NT2/D1 (cell line): ENCODE data around the gene PAFAH2.

Experiments
- DNase-seq: peaks from one replicate; pipeline ENCODE4 v3.0.0-alpha.2; 2011; ENCODE audit warnings: low read depth, low spot score
- H3K27me3 ChIP-seq: 2 replicates; pipeline ENCODE4 v1.6.0; 2011; ENCODE audit warnings: mild to moderate bottlenecking; ENCODE audit not compliant: insufficient read length, insufficient read depth
- H3K36me3 ChIP-seq: 2 replicates; pipeline ENCODE4 v1.6.1; 2011; ENCODE audit warnings: mild to moderate bottlenecking, low read length, mixed read lengths; ENCODE audit not compliant: insufficient read depth, insufficient read length
- H3K4me1 ChIP-seq: 2 replicates; pipeline ENCODE4 v1.5.1; 2011; ENCODE audit not compliant: insufficient read depth, insufficient read length
- H3K4me3 ChIP-seq: 2 replicates; pipeline ENCODE4 v1.5.1; 2011; ENCODE audit warnings: low read depth; ENCODE audit not compliant: insufficient read length
- H3K9ac ChIP-seq: 2 replicates; pipeline ENCODE4 v1.6.0; 2011; ENCODE audit warnings: low read depth; ENCODE audit not compliant: insufficient read length
- H3K9me3 ChIP-seq: 2 replicates; pipeline ENCODE4 v1.5.1; 2011; ENCODE audit warnings: mild to moderate bottlenecking, low read length; ENCODE audit not compliant: insufficient read depth
- SUZ12 ChIP-seq: IDR thresholded peaks from 2 replicates; pipeline ENCODE4 v1.6.1; 2011; ENCODE audit not compliant: insufficient read length, insufficient read depth; ENCODE audit errors: extremely low read depth
- YY1 ChIP-seq: IDR thresholded peaks from 2 replicates; pipeline ENCODE4 v1.6.1; 2011; ENCODE audit not compliant: insufficient read length, insufficient read depth
- ZNF274 ChIP-seq: IDR thresholded peaks from 2 replicates; pipeline ENCODE4 v1.6.1; 2011; ENCODE audit warnings: mild to moderate bottlenecking, low read depth, low read length

The PAFAH2 gene

GRCh38 chr1:26035203-26035958 lies 37.5 kb upstream of the PAFAH2 start:
- DNase-seq = peak; percentile 96
- peak overlapping the region; percentile 92 for H3K9ac ChIP-seq
- no peaks in the 10 kb centered on the region for H3K36me3 ChIP-seq
- TF ChIP-seq SUZ12 (no peak), YY1 (no peak), ZNF274 (no peak)
- no peaks in the 10 kb centered on the region for H3K9me3 ChIP-seq
- peak overlapping the region; percentile 89 for H3K4me3 ChIP-seq
- H3K27me3 ChIP-seq = peaks cover 34% of the 10 kb centered on the region
- H3K4me1 ChIP-seq = peaks cover 19% of the 10 kb centered on the region

- DNase-seq = no peak
- Histone ChIP-seq H3K9me3 (no peaks in the 10 kb centered on the region), H3K36me3 (no peaks in the 10 kb centered on the region), H3K27me3 (peaks cover 34% of the 10 kb centered on the region), H3K4me1 (peaks cover 21% of the 10 kb centered on the region), H3K9ac (peak overlapping the region; percentile 92), H3K4me3 (peak overlapping the region; percentile 89)
- TF ChIP-seq SUZ12 (no peak), YY1 (no peak), ZNF274 (no peak)
Observed at GRCh38 chr1:26034504-26035202, 36.8 kb upstream of the PAFAH2 start.

GRCh38 chr1:26032656-26033357 lies 34.9 kb upstream of the PAFAH2 start:
- no peaks in the 10 kb centered on the region for H3K9me3 ChIP-seq
- H3K9ac ChIP-seq = no peak overlapping the region
- H3K36me3 ChIP-seq = no peaks in the 10 kb centered on the region

GRCh38 chr1:26031611-26032220 lies 33.9 kb upstream of the PAFAH2 start:
- H3K27me3 ChIP-seq = peaks cover 31% of the 10 kb centered on the region
- no peak overlapping the region for H3K9ac ChIP-seq
- H3K4me1 ChIP-seq = peaks cover 32% of the 10 kb centered on the region
- H3K9me3 ChIP-seq = no peaks in the 10 kb centered on the region
- DNase-seq = no peak
- H3K36me3 ChIP-seq = no peaks in the 10 kb centered on the region
- no peak for TF ChIP-seq SUZ12
- H3K4me3 ChIP-seq = no peak overlapping the region

More at GRCh38 chr1:26032656-26033357, 34.9 kb upstream of the PAFAH2 start:
- Histone ChIP-seq H3K4me1 (peaks cover 35% of the 10 kb centered on the region), H3K4me3 (no peak overlapping the region), H3K27me3 (peaks cover 34% of the 10 kb centered on the region)
- DNase-seq = no peak
- no peak for TF ChIP-seq YY1
- TF ChIP-seq ZNF274 = no peak

GRCh38 chr1:26031196-26031595 lies 33.3 kb upstream of the PAFAH2 start:
- TF ChIP-seq YY1 (no peak), ZNF274 (no peak), SUZ12 (no peak)
- H3K4me1 ChIP-seq = peaks cover 27% of the 10 kb centered on the region
- H3K36me3 ChIP-seq = no peaks in the 10 kb centered on the region
- H3K9ac ChIP-seq = no peak overlapping the region
- no peaks in the 10 kb centered on the region for H3K9me3 ChIP-seq
- no peak overlapping the region for H3K4me3 ChIP-seq
- DNase-seq = no peak
- peaks cover 26% of the 10 kb centered on the region for H3K27me3 ChIP-seq

GRCh38 chr1:26029864-26030481 lies 32.1 kb upstream of the PAFAH2 start:
- no peak for TF ChIP-seq SUZ12
- TF ChIP-seq ZNF274 = no peak
- TF ChIP-seq YY1 = no peak
- Histone ChIP-seq H3K27me3 (peaks cover 23% of the 10 kb centered on the region), H3K9me3 (no peaks in the 10 kb centered on the region), H3K36me3 (no peaks in the 10 kb centered on the region), H3K4me1 (peaks cover 24% of the 10 kb centered on the region), H3K9ac (no peak overlapping the region), H3K4me3 (no peak overlapping the region)
- DNase-seq = no peak
